Calu3 (cell line): ENCODE measurements around the gene GPD2. TPM values are rescaled to one million over a fixed set of nuclear protein-coding genes. Genes with fewer than 3 reads are reported as not detected.

Source experiments
- BruUV-seq: library from RNA; stranded (reverse); fragments of 400-500 nt; replicated peaks from 2 replicates; lab custom pipeline; 2021; lab: Mats Ljungman, UMichigan
- CTCF ChIA-PET: fragments of 300-600 bp; sonication (Branson Sonifier 250); formaldehyde crosslinking; loops from one replicate; lab custom pipeline; 2022; ENCODE audit warnings: antibody characterized with exemption; lab: Charles Lee
- DNase-seq: peaks from one replicate; pipeline ENCODE4 v3.0.0; 2022
- H3K27ac Mint-ChIP-seq: one replicate; pipeline ENCODE4 v1.8.0; 2022; ENCODE audit warnings: mixed read lengths; ENCODE audit not compliant: unreplicated experiment
- H3K27me3 Mint-ChIP-seq: one replicate; pipeline ENCODE4 v1.8.0; 2022; ENCODE audit warnings: mixed read lengths; ENCODE audit not compliant: unreplicated experiment
- H3K36me3 Mint-ChIP-seq: one replicate; pipeline ENCODE4 v1.8.0; 2022; ENCODE audit warnings: mild to moderate bottlenecking, moderate library complexity, mixed read lengths; ENCODE audit not compliant: insufficient read depth, unreplicated experiment
- H3K4me1 Mint-ChIP-seq: one replicate; pipeline ENCODE4 v1.8.0; 2022; ENCODE audit warnings: mild to moderate bottlenecking, low read depth, mixed read lengths; ENCODE audit not compliant: unreplicated experiment
- H3K4me3 Mint-ChIP-seq: one replicate; pipeline ENCODE4 v1.8.0; 2022; ENCODE audit warnings: mild to moderate bottlenecking, low read depth, moderate library complexity, mixed read lengths; ENCODE audit not compliant: unreplicated experiment
- H3K9me3 Mint-ChIP-seq: one replicate; pipeline ENCODE4 v1.8.0; 2022; ENCODE audit warnings: low read depth, mixed read lengths; ENCODE audit not compliant: unreplicated experiment
- CTCF ChIP-seq: fragments of 200-600 bp; IDR thresholded peaks from one replicate; pipeline ENCODE4 v1.8.0; 2022; ENCODE audit warnings: antibody characterized with exemption; ENCODE audit not compliant: unreplicated experiment
- intact Hi-C: fragments of 100-400 bp; cut with micrococcal nuclease; formaldehyde crosslinking; loops from one replicate; pipeline ENCODE4 v1.10.0; 2022; ENCODE audit not compliant: unreplicated experiment
- total RNA-seq: library from RNA; stranded (reverse); gene quantifications from 2 replicates; pipeline ENCODE4 v1.2.3, GENCODE V29; 2022

GPD2 gene
- total RNA-seq, 1 experiment from 2014 or later: 55.4 TPM

GRCh38 chr2:156455361-156455975 is 19.3 kb downstream of the GPD2 start:
- Mint-ChIP-seq H3K4me1 (peaks cover 60% of the 10 kb centered on the region), H3K36me3 (peaks cover 4% of the 10 kb centered on the region), H3K27me3 (no peaks in the 10 kb centered on the region), H3K9me3 (peaks cover 6% of the 10 kb centered on the region), H3K27ac (no peak overlapping the region), H3K4me3 (no peak overlapping the region)
- CTCF ChIA-PET: no interaction called here
- TF ChIP-seq CTCF: no peak
- intact Hi-C loops: no loop called here
- no peak for DNase-seq
- BruUV-seq: no TSS peak

- Mint-ChIP-seq H3K9me3 (peaks cover 6% of the 10 kb centered on the region), H3K4me3 (no peak overlapping the region), H3K27me3 (no peaks in the 10 kb centered on the region), H3K27ac (no peak overlapping the region), H3K4me1 (peaks cover 60% of the 10 kb centered on the region), H3K36me3 (peaks cover 4% of the 10 kb centered on the region)
- no peak for TF ChIP-seq CTCF
- DNase-seq: no peak
- CTCF ChIA-PET: interaction anchor here (0.6 kb wide), 1 partner anchor 8 kb away, joined by 5 read pairs; no protein-coding TSS in a partner anchor
- no TSS peak for BruUV-seq
- intact Hi-C loops: no loop called here
These were observed 20.4 kb downstream of the GPD2 start for GRCh38 chr2:156456616-156457015.

- H3K4me3 Mint-ChIP-seq: no peak overlapping the region
- CTCF ChIA-PET: no interaction called here
- no peak for DNase-seq
These were observed 21.6 kb downstream of the GPD2 start for GRCh38 chr2:156457523-156458517.

More at GRCh38 chr2:156457523-156458517, 21.6 kb downstream of the GPD2 start:
- Mint-ChIP-seq H3K36me3 (peaks cover 4% of the 10 kb centered on the region), H3K4me1 (peaks cover 59% of the 10 kb centered on the region), H3K27ac (no peak overlapping the region), H3K9me3 (peaks cover 3% of the 10 kb centered on the region), H3K27me3 (no peaks in the 10 kb centered on the region)
- intact Hi-C loops: no loop called here
- no peak for TF ChIP-seq CTCF
- no TSS peak for BruUV-seq
